K562 (cell line): ENCODE results near the gene MMEL1. TPM values are rescaled to one million over a fixed set of nuclear protein-coding genes. Genes with fewer than 3 reads are reported as not detected.
A peak's percentile ranks its signal among the peaks of the same experiment; 100 is the strongest.

Experiments
- CBFB ChIP-seq: sonication (generic); formaldehyde crosslinking; IDR thresholded peaks from 2 replicates; pipeline ENCODE4 v1.4.0; 2020; ENCODE audit warnings: mild to moderate bottlenecking, missing genetic modification reagents
- CHCHD3 ChIP-seq: fragments of 250-450 bp; sonication (Bioruptor Pico); IDR thresholded peaks from 2 replicates; pipeline ENCODE4 v2.1.2; 2022; ENCODE audit warnings: mild to moderate bottlenecking
- CREM ChIP-seq: IDR thresholded peaks from 2 replicates; pipeline ENCODE4 v1.6.1; 2014; ENCODE audit warnings: antibody characterized with exemption, low read depth
- FOS ChIP-seq: IDR thresholded peaks from 3 replicates; pipeline ENCODE4 v1.6.1; 2011; ENCODE audit not compliant: insufficient read length; ENCODE audit errors: extremely low read depth
- FOXK2 ChIP-seq, 2 experiments: fragments of 450-650 bp; IDR thresholded peaks in 1 of 2; conservative IDR thresholded peaks in 1 of 2; 2 replicates each; pipeline ENCODE4 v1.6.1; 2016; ENCODE audit warnings: low read depth in 2 of 2, mild to moderate bottlenecking in 1 of 2
- HDAC6 ChIP-seq: IDR thresholded peaks from 2 replicates; pipeline ENCODE4 v1.6.1; 2012; ENCODE audit warnings: low read depth, mild to moderate bottlenecking, control low read depth, inconsistent platforms, low read length, moderate library complexity
- MTA3 ChIP-seq: fragments of 450-650 bp; formaldehyde crosslinking; IDR thresholded peaks from 2 replicates; pipeline ENCODE4 v1.6.1; 2017; ENCODE audit warnings: mild to moderate bottlenecking, borderline replicate concordance
- NRF1 ChIP-seq, 2 experiments: fragments of 450-650 bp; IDR thresholded peaks in 1 of 2; conservative IDR thresholded peaks in 1 of 2; 2 replicates each; pipeline ENCODE4 v1.6.1; 2014; ENCODE audit warnings: mild to moderate bottlenecking in 2 of 2
- PHF8 ChIP-seq: fragments of 200-600 bp; sonication (generic); IDR thresholded peaks from 2 replicates; pipeline ENCODE4 v1.6.1; 2012; ENCODE audit warnings: mixed run types, mild to moderate bottlenecking, inconsistent platforms, low read length, moderate library complexity, borderline replicate concordance
- POLR2G ChIP-seq: fragments of 200-400 bp; formaldehyde crosslinking; IDR thresholded peaks from 2 replicates; pipeline ENCODE4 v1.6.1; 2017; ENCODE audit warnings: low read depth, mild to moderate bottlenecking, antibody characterized with exemption, low read length, moderate library complexity
- RBFOX2 ChIP-seq: fragments of 200-400 bp; formaldehyde crosslinking; IDR thresholded peaks from 2 replicates; pipeline ENCODE4 v1.6.1; 2017; ENCODE audit warnings: low read depth, mild to moderate bottlenecking, low read length, moderate library complexity
- RBM22 ChIP-seq: fragments of 200-400 bp; formaldehyde crosslinking; IDR thresholded peaks from 2 replicates; pipeline ENCODE4 v1.6.1; 2018; ENCODE audit warnings: low read length, low read depth; ENCODE audit not compliant: poor library complexity, severe bottlenecking
- RFX1 ChIP-seq: fragments of 450-650 bp; IDR thresholded peaks from 2 replicates; pipeline ENCODE4 v1.6.1; 2016; ENCODE audit warnings: mild to moderate bottlenecking, moderate library complexity
- U2AF1 ChIP-seq: fragments of 200-400 bp; formaldehyde crosslinking; optimal IDR thresholded peaks from 2 replicates; pipeline ENCODE3; 2017; ENCODE audit warnings: mild to moderate bottlenecking, low read depth, low read length, moderate library complexity
- ZNF311 ChIP-seq: fragments of 250-450 bp; sonication (Bioruptor Pico); IDR thresholded peaks from 2 replicates; pipeline ENCODE4 v1.4.0; 2020; ENCODE audit warnings: mild to moderate bottlenecking, moderate library complexity
- ZNF57 ChIP-seq: fragments of 450-650 bp; formaldehyde crosslinking; IDR thresholded peaks from 2 replicates; pipeline ENCODE4 v1.4.0; 2020; ENCODE audit warnings: mild to moderate bottlenecking, moderate library complexity
- polyA plus RNA-seq, 8 experiments: library from polyadenylated mRNA; depleted of rRNA in 4 of 8; stranded (reverse) in 5 of 8; unstranded in 3 of 8; fragments of >200 nt; fragmentation: Nextera tagmentation in 2 of 8; fragmentation: Illumina TruSeq in 1 of 8; extraction: Ambion mirVana in 2 of 8; extraction: Trizol in 1 of 8; gene quantifications; 2 replicates each; pipeline versions ENCODE4 v1.2.1 to v1.2.3, GENCODE V29; 2011 to 2014; ENCODE audit warnings: inconsistent platforms in 1 of 8, missing spikeins in 1 of 8
- total RNA-seq, 7 experiments: library from RNA; depleted of rRNA in 6 of 7; stranded (reverse); fragments of >200 nt in 6 of 7; fragmentation: Illumina TruSeq in 2 of 7; extraction: Trizol in 2 of 7; gene quantifications; 2 replicates each; pipeline versions ENCODE4 v1.2.1 to v1.2.3, GENCODE V29; 2011 to 2021; ENCODE audit warnings: low replicate concordance in 1 of 7
- TF ChIP-seq, protein P1 (sequence below): fragments of 450-650 bp; IDR thresholded peaks from 2 replicates; pipeline ENCODE4 v1.6.1; 2014; ENCODE audit warnings: low read depth, mild to moderate bottlenecking, moderate library complexity, borderline replicate concordance
- TF ChIP-seq, protein P2 (sequence below): IDR thresholded peaks from 2 replicates; pipeline ENCODE4 v1.6.1; 2011; ENCODE audit not compliant: insufficient read length; ENCODE audit errors: extremely low read depth
- TF ChIP-seq, protein P3 (sequence below): fragments of 450-650 bp; formaldehyde crosslinking; IDR thresholded peaks from 2 replicates; pipeline ENCODE4 v1.4.0; 2020; ENCODE audit warnings: mild to moderate bottlenecking, mixed read lengths

Gene MMEL1
- total and polyA plus RNA-seq, 9 of the 15 experiments (the other 6 are each of a cell fraction or from before 2014, with no cell fraction given): not detected

DNA sequence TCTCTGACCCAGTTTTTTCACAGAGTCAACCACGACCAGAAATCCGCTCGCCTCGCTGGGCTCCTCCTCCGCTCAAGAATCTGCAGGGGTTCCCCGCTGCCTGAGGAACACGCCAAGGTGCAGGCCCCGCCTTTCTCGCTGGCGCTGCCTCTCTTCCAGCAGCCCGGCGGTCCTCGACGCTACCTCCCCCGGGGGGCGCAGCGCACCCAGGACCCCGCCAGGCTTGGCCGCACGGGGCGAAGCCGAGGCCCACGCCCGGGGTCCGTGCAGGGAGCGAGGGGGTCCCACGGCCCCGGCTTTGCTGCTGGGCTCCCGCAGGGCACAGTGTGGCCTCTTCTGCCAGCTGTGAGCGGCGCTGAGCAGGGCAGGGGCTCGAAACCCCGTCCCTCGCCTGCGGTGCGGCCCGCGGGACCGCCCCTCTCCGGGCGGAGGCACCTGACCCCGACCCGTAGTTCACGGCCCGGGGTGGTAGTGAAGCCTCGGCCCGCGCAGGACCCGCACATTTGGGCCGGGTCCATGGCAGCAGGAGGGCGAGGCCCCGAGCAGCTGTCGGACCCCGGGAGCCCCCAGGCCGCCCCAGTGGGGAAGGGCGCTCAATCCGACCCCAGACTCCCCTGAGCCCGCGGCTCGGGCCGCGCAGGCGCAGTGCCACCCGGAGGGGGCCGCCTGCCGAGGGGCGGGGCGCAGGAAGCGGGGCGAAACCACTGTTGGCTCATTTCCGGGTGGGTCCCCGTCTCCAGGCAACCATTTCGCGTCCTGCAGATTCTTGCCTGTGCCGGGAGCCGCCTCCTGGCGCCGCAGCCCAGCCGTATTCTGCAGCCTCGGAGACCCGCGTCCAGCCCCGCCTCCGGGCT lies 10.0 kb upstream of the MMEL1 start (continued):
- TF ChIP-seq, protein P1, sequence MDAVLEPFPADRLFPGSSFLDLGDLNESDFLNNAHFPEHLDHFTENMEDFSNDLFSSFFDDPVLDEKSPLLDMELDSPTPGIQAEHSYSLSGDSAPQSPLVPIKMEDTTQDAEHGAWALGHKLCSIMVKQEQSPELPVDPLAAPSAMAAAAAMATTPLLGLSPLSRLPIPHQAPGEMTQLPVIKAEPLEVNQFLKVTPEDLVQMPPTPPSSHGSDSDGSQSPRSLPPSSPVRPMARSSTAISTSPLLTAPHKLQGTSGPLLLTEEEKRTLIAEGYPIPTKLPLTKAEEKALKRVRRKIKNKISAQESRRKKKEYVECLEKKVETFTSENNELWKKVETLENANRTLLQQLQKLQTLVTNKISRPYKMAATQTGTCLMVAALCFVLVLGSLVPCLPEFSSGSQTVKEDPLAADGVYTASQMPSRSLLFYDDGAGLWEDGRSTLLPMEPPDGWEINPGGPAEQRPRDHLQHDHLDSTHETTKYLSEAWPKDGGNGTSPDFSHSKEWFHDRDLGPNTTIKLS: peak; percentile 87
- TF ChIP-seq RBFOX2 (peak; percentile 65), NRF1 (conservative IDR thresholded peaks at IDR 0.05 in 1 of 2, IDR thresholded peaks at IDR 0.05 in 1 of 2) (peak; percentile 98), CBFB (CRISPR knock-in tag) (no peak), RFX1 (peak; percentile 96), CREM (no peak; the same call in none of the 2 replicates), FOS (no peak), RBM22 (peak; percentile 91), U2AF1 (peak; percentile 78), PHF8 (peak; percentile 94), FOXK2 (conservative IDR thresholded peaks at IDR 0.05 in 1 of 2, IDR thresholded peaks at IDR 0.05 in 1 of 2; ENCODE audit: low read depth in 2 of 2) (peak in 1 of 2 experiments; percentile 65; a peak in 2 of 4 replicates), POLR2G (peak; percentile 83), ZNF57 (CRISPR knock-in tag) (peak; percentile 44; the same call in 1 of the 2 replicates), MTA3 (peak; percentile 89), ZNF311 (CRISPR knock-in tag) (no peak), HDAC6 (no peak), CHCHD3 (CRISPR knock-in tag) (0 out of 2 replicates have a peak, but pooled peaks have one; percentile 17)
- TF ChIP-seq, protein P2, sequence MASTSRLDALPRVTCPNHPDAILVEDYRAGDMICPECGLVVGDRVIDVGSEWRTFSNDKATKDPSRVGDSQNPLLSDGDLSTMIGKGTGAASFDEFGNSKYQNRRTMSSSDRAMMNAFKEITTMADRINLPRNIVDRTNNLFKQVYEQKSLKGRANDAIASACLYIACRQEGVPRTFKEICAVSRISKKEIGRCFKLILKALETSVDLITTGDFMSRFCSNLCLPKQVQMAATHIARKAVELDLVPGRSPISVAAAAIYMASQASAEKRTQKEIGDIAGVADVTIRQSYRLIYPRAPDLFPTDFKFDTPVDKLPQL: no peak
- TF ChIP-seq, protein P3, sequence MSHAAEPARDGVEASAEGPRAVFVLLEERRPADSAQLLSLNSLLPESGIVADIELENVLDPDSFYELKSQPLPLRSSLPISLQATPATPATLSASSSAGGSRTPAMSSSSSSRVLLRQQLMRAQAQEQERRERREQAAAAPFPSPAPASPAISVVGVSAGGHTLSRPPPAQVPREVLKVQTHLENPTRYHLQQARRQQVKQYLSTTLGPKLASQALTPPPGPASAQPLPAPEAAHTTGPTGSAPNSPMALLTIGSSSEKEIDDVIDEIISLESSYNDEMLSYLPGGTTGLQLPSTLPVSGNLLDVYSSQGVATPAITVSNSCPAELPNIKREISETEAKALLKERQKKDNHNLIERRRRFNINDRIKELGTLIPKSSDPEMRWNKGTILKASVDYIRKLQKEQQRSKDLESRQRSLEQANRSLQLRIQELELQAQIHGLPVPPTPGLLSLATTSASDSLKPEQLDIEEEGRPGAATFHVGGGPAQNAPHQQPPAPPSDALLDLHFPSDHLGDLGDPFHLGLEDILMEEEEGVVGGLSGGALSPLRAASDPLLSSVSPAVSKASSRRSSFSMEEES (CRISPR knock-in tag): peak; percentile 6; the same call in 1 of the 2 replicates
